ENCODE measurements around the gene LRBA.
A peak's percentile ranks its signal among the peaks of the same experiment; 100 is the strongest.

Gene LRBA

DNA sequence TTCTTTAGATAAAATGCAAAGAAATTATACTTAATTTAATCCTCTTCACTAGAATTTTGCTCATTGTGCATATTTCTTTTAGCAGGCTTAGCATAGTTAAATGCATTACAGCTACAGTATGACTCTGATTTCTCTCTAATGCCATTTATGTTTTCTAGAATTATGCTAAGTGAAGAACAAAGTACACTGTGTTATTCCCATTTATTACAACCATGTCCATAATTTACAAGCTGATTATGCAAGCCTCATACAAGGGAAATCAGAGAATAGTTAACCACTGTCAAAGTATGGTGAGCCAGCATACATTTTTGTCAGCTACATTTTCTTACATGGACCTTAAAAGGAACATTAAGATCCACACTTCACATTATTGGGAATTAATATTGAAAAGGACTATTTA, 334.0 kb downstream of the LRBA start:
- TF ChIP-seq, protein P1, sequence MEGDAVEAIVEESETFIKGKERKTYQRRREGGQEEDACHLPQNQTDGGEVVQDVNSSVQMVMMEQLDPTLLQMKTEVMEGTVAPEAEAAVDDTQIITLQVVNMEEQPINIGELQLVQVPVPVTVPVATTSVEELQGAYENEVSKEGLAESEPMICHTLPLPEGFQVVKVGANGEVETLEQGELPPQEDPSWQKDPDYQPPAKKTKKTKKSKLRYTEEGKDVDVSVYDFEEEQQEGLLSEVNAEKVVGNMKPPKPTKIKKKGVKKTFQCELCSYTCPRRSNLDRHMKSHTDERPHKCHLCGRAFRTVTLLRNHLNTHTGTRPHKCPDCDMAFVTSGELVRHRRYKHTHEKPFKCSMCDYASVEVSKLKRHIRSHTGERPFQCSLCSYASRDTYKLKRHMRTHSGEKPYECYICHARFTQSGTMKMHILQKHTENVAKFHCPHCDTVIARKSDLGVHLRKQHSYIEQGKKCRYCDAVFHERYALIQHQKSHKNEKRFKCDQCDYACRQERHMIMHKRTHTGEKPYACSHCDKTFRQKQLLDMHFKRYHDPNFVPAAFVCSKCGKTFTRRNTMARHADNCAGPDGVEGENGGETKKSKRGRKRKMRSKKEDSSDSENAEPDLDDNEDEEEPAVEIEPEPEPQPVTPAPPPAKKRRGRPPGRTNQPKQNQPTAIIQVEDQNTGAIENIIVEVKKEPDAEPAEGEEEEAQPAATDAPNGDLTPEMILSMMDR (conservative IDR thresholded peaks at IDR 0.05) = no peak
- H3K27ac ChIP-seq = no peak overlapping the region

DNA sequence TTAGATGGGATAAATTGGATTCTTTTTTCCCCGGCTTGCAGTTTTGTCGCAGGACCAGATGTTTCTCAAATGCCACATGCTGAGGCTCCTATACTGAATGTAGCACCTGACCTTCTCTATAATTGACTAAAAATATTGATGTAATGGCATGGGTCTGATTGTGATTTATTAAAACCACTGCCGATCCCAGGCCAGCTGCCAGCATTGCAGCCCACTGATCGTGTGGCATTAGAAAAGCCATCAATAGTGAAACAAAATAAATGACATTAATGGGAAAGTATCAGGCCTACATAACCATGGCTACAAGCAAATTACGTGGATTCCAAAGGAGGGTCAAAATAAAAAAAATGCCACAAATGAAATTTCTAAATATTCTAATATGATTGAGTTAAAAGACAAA, 334.4 kb downstream of the LRBA start:
- TF ChIP-seq, protein P1 (conservative IDR thresholded peaks at IDR 0.05) = no peak
- no peak overlapping the region for H3K27ac ChIP-seq

DNA sequence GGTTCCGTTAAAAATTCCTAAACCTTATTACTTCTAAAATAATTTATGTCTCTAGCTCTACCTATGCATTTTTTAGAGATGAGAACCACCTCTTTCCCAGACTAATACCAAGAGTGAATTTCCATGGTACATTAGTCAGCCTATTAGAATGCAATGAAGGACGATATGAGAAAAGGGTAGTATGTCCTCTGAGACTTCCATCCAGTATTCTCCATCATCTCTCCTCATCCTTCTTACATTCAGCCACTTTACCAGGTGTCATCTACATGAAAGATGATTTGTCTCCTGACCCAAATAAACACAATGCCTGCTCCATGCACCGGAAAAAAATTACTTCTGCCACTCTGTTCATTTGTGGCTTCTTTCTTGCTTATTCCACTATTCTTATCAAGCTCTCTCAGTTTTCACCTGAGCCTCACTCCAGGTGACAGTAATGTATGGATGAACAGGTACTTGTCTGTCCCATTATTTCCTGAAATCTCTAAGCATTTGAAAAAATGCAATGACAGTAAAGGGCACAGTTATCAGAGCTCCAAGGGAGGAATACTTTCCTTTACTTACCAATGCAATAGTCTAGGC, 335.2 kb downstream of the LRBA start:
- H3K27ac ChIP-seq = 0 out of 2 replicates have a peak overlapping the region, but pooled peaks have one; percentile 27
- TF ChIP-seq, protein P1 (conservative IDR thresholded peaks at IDR 0.05) = no peak

DNA sequence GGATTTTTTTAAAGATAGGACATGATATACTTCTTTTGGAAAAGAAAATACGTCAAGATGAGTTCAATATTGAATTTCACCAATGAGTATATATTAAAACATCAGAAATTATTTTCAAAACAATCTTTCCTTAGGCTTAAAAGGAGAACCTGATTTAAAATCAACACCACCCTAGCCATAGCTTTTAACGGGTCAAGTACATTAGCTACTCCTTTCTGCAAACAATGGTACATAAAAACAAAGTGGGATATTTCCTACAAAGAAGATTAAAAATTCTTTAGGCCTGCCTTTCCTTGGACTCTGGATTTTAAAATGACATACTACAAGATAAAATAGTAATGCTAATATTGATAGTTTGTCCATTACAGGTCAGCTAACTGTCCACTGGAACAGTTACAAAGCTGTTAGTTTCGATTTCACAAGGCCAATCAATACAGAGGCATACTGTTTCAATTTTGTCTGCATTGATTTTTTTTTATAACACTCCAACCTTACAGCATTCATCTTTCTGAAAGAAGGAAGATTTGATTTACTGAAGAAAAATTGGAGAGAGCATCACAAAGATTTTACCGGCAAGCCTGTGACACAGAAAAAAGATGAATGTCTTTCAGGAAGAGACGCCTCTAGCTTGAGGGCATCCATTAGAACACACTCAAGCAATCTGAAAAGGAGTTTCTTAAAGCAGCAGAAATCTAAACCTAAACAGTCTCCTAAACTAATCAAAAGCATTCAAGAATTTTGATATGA, 335.9 kb downstream of the LRBA start:
- H3K27ac ChIP-seq = 0 out of 2 replicates have a peak overlapping the region, but pooled peaks have one; percentile 27
- TF ChIP-seq, protein P1 (conservative IDR thresholded peaks at IDR 0.05) = no peak

DNA sequence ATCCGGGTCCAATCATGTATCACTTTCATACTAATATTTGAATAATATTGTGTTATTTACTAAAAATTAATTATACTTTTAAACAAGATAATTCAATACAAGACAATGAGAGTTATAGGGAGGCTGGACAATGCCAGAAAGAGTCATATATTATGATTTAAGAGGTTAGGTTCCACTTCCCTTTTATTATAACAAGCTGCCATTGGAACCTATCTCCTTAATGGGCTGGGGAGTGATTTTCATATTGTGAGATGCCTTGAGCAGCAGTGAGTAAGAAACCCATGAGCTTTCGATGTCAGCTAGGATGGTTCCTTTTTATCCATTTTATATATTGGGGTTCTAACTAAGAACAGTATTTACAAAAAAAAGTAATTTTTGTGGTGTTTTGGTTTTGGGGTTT, 341.3 kb downstream of the LRBA start:
- no peak overlapping the region for H3K27ac ChIP-seq
- TF ChIP-seq, protein P1 (conservative IDR thresholded peaks at IDR 0.05) = no peak

DNA sequence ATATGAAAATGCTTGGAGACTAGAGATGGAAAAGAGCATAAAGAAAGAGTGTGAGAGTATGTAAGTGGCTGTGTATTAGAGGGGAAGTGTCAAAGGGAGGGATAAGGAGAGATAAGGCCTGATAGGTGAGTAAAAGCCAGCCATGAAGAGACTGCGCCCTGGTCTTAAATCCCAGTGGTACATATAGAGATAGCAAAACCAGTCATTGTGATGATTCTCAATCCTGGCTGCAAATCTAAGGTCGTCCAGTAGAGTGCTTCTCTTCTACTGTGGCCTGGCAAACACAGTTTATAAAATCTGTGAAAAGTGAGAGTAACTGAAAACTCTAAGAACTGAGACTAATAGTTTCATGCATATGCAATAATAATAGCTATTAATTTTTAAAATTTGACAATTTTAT, 346.3 kb downstream of the LRBA start:
- TF ChIP-seq, protein P1 (conservative IDR thresholded peaks at IDR 0.05) = no peak
- no peak overlapping the region for H3K27ac ChIP-seq

DNA sequence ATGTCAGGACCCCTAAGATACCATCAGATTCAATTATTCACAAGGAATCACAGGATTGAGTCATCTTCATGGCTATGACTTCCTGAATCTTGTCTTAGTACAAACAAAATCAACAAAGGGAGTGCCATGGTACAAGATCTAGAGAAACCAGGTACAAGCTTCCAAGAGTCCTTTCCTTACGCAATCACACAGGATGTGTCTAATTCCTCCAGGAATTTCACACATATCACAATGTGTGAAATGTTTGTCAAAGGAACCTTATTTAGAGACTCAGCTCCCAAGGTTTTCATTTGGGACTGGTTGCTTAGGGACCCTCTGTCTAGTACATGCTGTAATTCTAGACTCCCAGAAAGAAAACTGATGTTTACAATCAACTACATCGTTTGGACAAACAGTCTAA, 350.1 kb downstream of the LRBA start:
- TF ChIP-seq, protein P1 (conservative IDR thresholded peaks at IDR 0.05) = no peak
- no peak overlapping the region for H3K27ac ChIP-seq
